Parathyroid adenoma (tissue), 2 donors: ENCODE results near the gene MFN2.
A peak's percentile ranks its signal among the peaks of the same experiment; 100 is the strongest.

Experiments
- H2AFZ ChIP-seq: fragments of 300-600 bp; sonication (generic); one replicate; pipeline ENCODE4 v1.7.0; 2017; ENCODE audit warnings: antibody characterized with exemption, mild to moderate bottlenecking
- H3K27ac ChIP-seq: fragments of 300-600 bp; sonication (generic); one replicate; pipeline ENCODE4 v1.7.0; 2017
- H3K27me3 ChIP-seq: fragments of 300-600 bp; sonication (generic); one replicate; pipeline ENCODE4 v1.7.0; 2017; ENCODE audit warnings: low read length; ENCODE audit not compliant: control insufficient read depth, insufficient read depth
- H3K36me3 ChIP-seq: fragments of 300-600 bp; sonication (generic); one replicate; pipeline ENCODE4 v1.7.0; 2017; ENCODE audit warnings: low read length; ENCODE audit not compliant: control insufficient read depth, insufficient read depth
- H3K4me1 ChIP-seq: fragments of 300-600 bp; sonication (generic); one replicate; pipeline ENCODE4 v1.7.0; 2017; ENCODE audit warnings: control low read depth
- H3K4me2 ChIP-seq: fragments of 300-600 bp; sonication (generic); one replicate; pipeline ENCODE4 v1.7.0; 2017; ENCODE audit warnings: low read length
- H3K4me3 ChIP-seq: fragments of 300-600 bp; sonication (generic); one replicate; pipeline ENCODE4 v1.7.0; 2017; ENCODE audit warnings: low read depth, low read length
- H3K79me2 ChIP-seq: fragments of 300-600 bp; sonication (generic); one replicate; pipeline ENCODE4 v1.7.0; 2017; ENCODE audit warnings: control low read depth
- H3K9ac ChIP-seq: fragments of 300-600 bp; sonication (generic); one replicate; pipeline ENCODE4 v1.7.0; 2017; ENCODE audit warnings: mild to moderate bottlenecking
- H3K9me3 ChIP-seq: fragments of 300-600 bp; sonication (generic); one replicate; pipeline ENCODE4 v1.7.0; 2017; ENCODE audit warnings: low read length; ENCODE audit not compliant: control insufficient read depth
- CTCF ChIP-seq: fragments of 300-600 bp; sonication (generic); IDR thresholded peaks from one replicate; pipeline ENCODE4 v1.7.0; 2017; ENCODE audit warnings: antibody characterized with exemption, mild to moderate bottlenecking
- donor health status: primary hyperparathyroidism.

MFN2 gene

GRCh38 chr1:11942280-11942679, 38.0 kb upstream of the MFN2 start:
- Histone ChIP-seq H3K36me3 (no peaks in the 10 kb centered on the region), H3K4me1 (peaks cover 6% of the 10 kb centered on the region), H3K79me2 (no peaks in the 10 kb centered on the region), H3K9me3 (no peaks in the 10 kb centered on the region), H2AFZ (no peak overlapping the region), H3K4me2 (no peak overlapping the region), H3K27me3 (no peaks in the 10 kb centered on the region), H3K9ac (no peak overlapping the region), H3K27ac (no peak overlapping the region), H3K4me3 (no peak overlapping the region)
- TF ChIP-seq CTCF, result no peak

GRCh38 chr1:11943619-11944018, 36.6 kb upstream of the MFN2 start:
- peak overlapping the region; percentile 32 for H3K27ac ChIP-seq

GRCh38 chr1:11944358-11944931, 35.8 kb upstream of the MFN2 start:
- H3K27me3 ChIP-seq, result no peaks in the 10 kb centered on the region
- no peaks in the 10 kb centered on the region for H3K9me3 ChIP-seq
- TF ChIP-seq CTCF, result no peak
- no peak overlapping the region for H3K4me3 ChIP-seq
- peaks cover 6% of the 10 kb centered on the region for H3K4me1 ChIP-seq
- no peaks in the 10 kb centered on the region for H3K36me3 ChIP-seq
- H3K9ac ChIP-seq, result no peak overlapping the region
- peak overlapping the region; percentile 30 for H3K4me2 ChIP-seq
- peak overlapping the region; percentile 66 for H2AFZ ChIP-seq
- H3K79me2 ChIP-seq, result no peaks in the 10 kb centered on the region
- H3K27ac ChIP-seq, result peak overlapping the region; percentile 65

More at GRCh38 chr1:11943619-11944018, 36.6 kb upstream of the MFN2 start:
- Histone ChIP-seq H3K9me3 (no peaks in the 10 kb centered on the region), H3K4me3 (no peak overlapping the region), H3K4me2 (no peak overlapping the region), H3K36me3 (no peaks in the 10 kb centered on the region), H3K79me2 (no peaks in the 10 kb centered on the region), H3K4me1 (peaks cover 6% of the 10 kb centered on the region), H2AFZ (peak overlapping the region; percentile 66), H3K9ac (no peak overlapping the region), H3K27me3 (no peaks in the 10 kb centered on the region)
- no peak for TF ChIP-seq CTCF

- no peak overlapping the region for H2AFZ ChIP-seq
- no peaks in the 10 kb centered on the region for H3K9me3 ChIP-seq
- H3K9ac ChIP-seq, result no peak overlapping the region
- TF ChIP-seq CTCF, result no peak
- H3K4me1 ChIP-seq, result peaks cover 6% of the 10 kb centered on the region
- no peaks in the 10 kb centered on the region for H3K79me2 ChIP-seq
- H3K27me3 ChIP-seq, result no peaks in the 10 kb centered on the region
- no peak overlapping the region for H3K4me3 ChIP-seq
- H3K27ac ChIP-seq, result no peak overlapping the region
- no peaks in the 10 kb centered on the region for H3K36me3 ChIP-seq
- no peak overlapping the region for H3K4me2 ChIP-seq
These were observed 33.6 kb upstream of the MFN2 start for GRCh38 chr1:11946647-11947046.

- H3K9ac ChIP-seq, result no peak overlapping the region
- H3K4me2 ChIP-seq, result no peak overlapping the region
- H3K27me3 ChIP-seq, result no peaks in the 10 kb centered on the region
- no peaks in the 10 kb centered on the region for H3K36me3 ChIP-seq
- H3K4me3 ChIP-seq, result no peak overlapping the region
- peaks cover under 1% of the 10 kb centered on the region for H3K4me1 ChIP-seq
- H3K27ac ChIP-seq, result no peak overlapping the region
- H3K9me3 ChIP-seq, result no peaks in the 10 kb centered on the region
- no peak overlapping the region for H2AFZ ChIP-seq
- H3K79me2 ChIP-seq, result no peaks in the 10 kb centered on the region
- no peak for TF ChIP-seq CTCF
These were observed 31.3 kb upstream of the MFN2 start for GRCh38 chr1:11948822-11949458.
